Calu3 (cell line): Measurements from ENCODE around the gene STK11. TPM values are rescaled to one million over a fixed set of nuclear protein-coding genes. Genes with fewer than 3 reads are reported as not detected.

Experiments used
- BruUV-seq: library from RNA; stranded (reverse); fragments of 400-500 nt; replicated peaks from 2 replicates; lab custom pipeline; 2021; lab: Mats Ljungman, UMichigan
- CTCF ChIA-PET: fragments of 300-600 bp; sonication (Branson Sonifier 250); formaldehyde crosslinking; loops from one replicate; lab custom pipeline; 2022; ENCODE audit warnings: antibody characterized with exemption; lab: Charles Lee
- DNase-seq: peaks from one replicate; pipeline ENCODE4 v3.0.0; 2022
- H3K27ac Mint-ChIP-seq: one replicate; pipeline ENCODE4 v1.8.0; 2022; ENCODE audit warnings: mixed read lengths; ENCODE audit not compliant: unreplicated experiment
- H3K27me3 Mint-ChIP-seq: one replicate; pipeline ENCODE4 v1.8.0; 2022; ENCODE audit warnings: mixed read lengths; ENCODE audit not compliant: unreplicated experiment
- H3K36me3 Mint-ChIP-seq: one replicate; pipeline ENCODE4 v1.8.0; 2022; ENCODE audit warnings: mild to moderate bottlenecking, moderate library complexity, mixed read lengths; ENCODE audit not compliant: insufficient read depth, unreplicated experiment
- H3K4me1 Mint-ChIP-seq: one replicate; pipeline ENCODE4 v1.8.0; 2022; ENCODE audit warnings: mild to moderate bottlenecking, low read depth, mixed read lengths; ENCODE audit not compliant: unreplicated experiment
- H3K4me3 Mint-ChIP-seq: one replicate; pipeline ENCODE4 v1.8.0; 2022; ENCODE audit warnings: mild to moderate bottlenecking, low read depth, moderate library complexity, mixed read lengths; ENCODE audit not compliant: unreplicated experiment
- H3K9me3 Mint-ChIP-seq: one replicate; pipeline ENCODE4 v1.8.0; 2022; ENCODE audit warnings: low read depth, mixed read lengths; ENCODE audit not compliant: unreplicated experiment
- CTCF ChIP-seq: fragments of 200-600 bp; IDR thresholded peaks from one replicate; pipeline ENCODE4 v1.8.0; 2022; ENCODE audit warnings: antibody characterized with exemption; ENCODE audit not compliant: unreplicated experiment
- intact Hi-C: fragments of 100-400 bp; cut with micrococcal nuclease; formaldehyde crosslinking; loops from one replicate; pipeline ENCODE4 v1.10.0; 2022; ENCODE audit not compliant: unreplicated experiment
- total RNA-seq: library from RNA; stranded (reverse); gene quantifications from 2 replicates; pipeline ENCODE4 v1.2.3, GENCODE V29; 2022

The STK11 gene
- total RNA-seq, 1 experiment from 2014 or later = 58.3 TPM

GRCh38 chr19:1264801-1265614 is 59.4 kb downstream of the STK11 start:
- no peak for TF ChIP-seq CTCF

GRCh38 chr19:1265615-1266128 is 60.1 kb downstream of the STK11 start:
- Mint-ChIP-seq H3K27me3 (no peaks in the 10 kb centered on the region), H3K9me3 (no peaks in the 10 kb centered on the region), H3K36me3 (peaks cover 78% of the 10 kb centered on the region), H3K27ac (peak overlapping the region; percentile 83), H3K4me3 (peak overlapping the region; percentile 92), H3K4me1 (peaks cover 51% of the 10 kb centered on the region)
- TF ChIP-seq CTCF = no peak
- no peak for DNase-seq
- BruUV-seq = no TSS peak
- CTCF ChIA-PET = interaction anchor here (2.2 kb wide), 1 partner anchor 21 kb away, joined by 177 read pairs; no protein-coding TSS in a partner anchor
- intact Hi-C loops = no loop called here

More at GRCh38 chr19:1264801-1265614, 59.4 kb downstream of the STK11 start:
- Mint-ChIP-seq H3K27ac (peak overlapping the region; percentile 83), H3K27me3 (no peaks in the 10 kb centered on the region), H3K36me3 (peaks cover 77% of the 10 kb centered on the region), H3K4me3 (peak overlapping the region; percentile 92), H3K4me1 (peaks cover 45% of the 10 kb centered on the region), H3K9me3 (no peaks in the 10 kb centered on the region)
- peak; percentile 81 for DNase-seq
- intact Hi-C loops = no loop called here
- CTCF ChIA-PET = interaction anchor here (2.2 kb wide), 1 partner anchor 21 kb away, joined by 177 read pairs; no protein-coding TSS in a partner anchor
- BruUV-seq = no TSS peak

- H3K4me1 Mint-ChIP-seq = peaks cover 55% of the 10 kb centered on the region
- no TSS peak for BruUV-seq
- H3K27ac Mint-ChIP-seq = no peak overlapping the region
- CTCF ChIA-PET = interaction anchor here (0.8 to 2.2 kb wide), 4 partner anchors 13 to 25 kb away, joined by 3 to 177 read pairs (median 6); partner anchors contain the start of gene ATP5F1D
- peak overlapping the region; percentile 92 for H3K4me3 Mint-ChIP-seq
- peaks cover 78% of the 10 kb centered on the region for H3K36me3 Mint-ChIP-seq
- H3K9me3 Mint-ChIP-seq = no peaks in the 10 kb centered on the region
- intact Hi-C loops = no loop called here
- no peak for TF ChIP-seq CTCF
- DNase-seq = peak; percentile 82
- no peaks in the 10 kb centered on the region for H3K27me3 Mint-ChIP-seq
Observed at GRCh38 chr19:1266129-1266915, 60.7 kb downstream of the STK11 start.

- intact Hi-C loops = no loop called here
- H3K9me3 Mint-ChIP-seq = no peaks in the 10 kb centered on the region
- peak; percentile 82 for TF ChIP-seq CTCF
- H3K27ac Mint-ChIP-seq = peak overlapping the region; percentile 29
- peak; percentile 80 for DNase-seq
- H3K4me1 Mint-ChIP-seq = peaks cover 51% of the 10 kb centered on the region
- BruUV-seq = no TSS peak
- H3K27me3 Mint-ChIP-seq = no peaks in the 10 kb centered on the region
- H3K36me3 Mint-ChIP-seq = peaks cover 77% of the 10 kb centered on the region
- H3K4me3 Mint-ChIP-seq = peak overlapping the region; percentile 92
- CTCF ChIA-PET = interaction anchor here (0.8 to 2.2 kb wide), 4 partner anchors 14 to 26 kb away, joined by 3 to 177 read pairs (median 6); partner anchors contain the start of gene ATP5F1D
Observed at GRCh38 chr19:1266916-1267476, 61.4 kb downstream of the STK11 start.
